ENCODE results near the gene TMEM134. TPM values are rescaled to one million over a fixed set of nuclear protein-coding genes. Genes with fewer than 3 reads are reported as not detected.
A peak's percentile ranks its signal among the peaks of the same experiment; 100 is the strongest.

The TMEM134 gene
- total and polyA plus RNA-seq, 9 of the 15 experiments (the other 6 are each of a cell fraction or from before 2014, with no cell fraction given) = 0.63 to 48.4 (median 10.7) TPM

DNA sequence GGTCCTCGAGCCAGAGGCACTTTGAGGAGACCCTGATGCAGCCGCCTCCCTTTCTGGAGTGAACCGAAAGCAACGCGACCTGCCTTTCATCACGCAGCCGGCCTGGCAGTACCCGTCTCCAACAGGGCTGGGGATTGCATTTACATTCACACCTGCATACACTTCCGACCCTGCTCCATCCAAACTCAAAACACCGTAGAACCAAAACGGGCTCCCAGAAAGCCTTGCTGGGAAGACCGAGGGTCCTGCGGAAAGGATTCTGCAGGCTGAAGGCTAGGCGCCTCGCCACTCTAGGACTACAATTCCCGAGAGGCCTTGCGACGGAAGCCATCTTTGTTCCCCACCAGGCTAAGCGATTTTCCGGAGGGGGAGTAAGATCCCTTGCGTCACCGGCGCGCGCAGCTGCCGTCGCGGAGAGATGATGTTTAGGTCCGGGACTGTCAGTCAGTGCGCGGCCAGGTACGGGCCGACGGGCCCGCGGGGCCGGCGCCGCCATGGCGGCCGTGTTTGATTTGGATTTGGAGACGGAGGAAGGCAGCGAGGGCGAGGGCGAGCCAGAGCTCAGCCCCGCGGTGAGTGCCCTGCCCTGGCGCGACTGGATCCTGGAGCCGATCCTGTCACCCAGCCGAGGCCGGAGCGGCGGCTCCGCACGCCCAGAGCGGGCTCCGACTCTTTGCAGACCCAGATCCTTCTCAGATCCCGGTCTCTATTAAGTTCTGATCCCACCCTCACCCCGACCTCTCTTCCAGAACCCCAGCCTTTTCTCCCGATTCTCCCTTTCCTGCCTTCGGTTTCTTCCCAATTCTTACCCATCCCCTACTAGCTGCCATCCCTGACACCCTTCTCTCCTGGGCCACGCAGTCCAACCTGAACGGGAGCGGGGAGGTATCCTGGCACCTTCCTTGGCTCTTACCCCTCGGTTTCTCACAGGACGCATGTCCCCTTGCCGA, 40.7 kb downstream of the TMEM134 start, which contains the start of gene RPS6KB2:
Gene RPS6KB2, plus strand, starts transcription at position 443 of the 950 bp plus-strand sequence. Its CDS starts 52 bp downstream, at position 495.
- in situ Hi-C loops (cut with MboI) (no loop called here), intact Hi-C loops (cut with micrococcal nuclease) (loop anchor here (5.0 kb wide), 1 partner anchor 79 kb away; the partner anchor contains the start of genes CDK2AP2 and PITPNM1)
- no peaks in the 10 kb centered on the region for H3K9me3 ChIP-seq (replicated peaks; ENCODE audit: control insufficient read depth, insufficient read depth, low read depth, low read length)
- H4K20me1 ChIP-seq (replicated peaks; ENCODE audit: control insufficient read depth, insufficient read depth, low read length) = no peaks in the 10 kb centered on the region
- DNase-seq (ENCODE audit: extremely low read depth in 1 of 4, low spot score in 3 of 4) = peak; percentile 96 to 99 (median 98)
- H3K4me1 ChIP-seq (replicated peaks in 1 of 2; ENCODE audit: control insufficient read depth in 2 of 2, insufficient read depth in 2 of 2, low read length in 2 of 2) = peaks cover 9 to 43% of the 10 kb centered on the region in 2 experiments; a peak in 4 of 5 replicates
- BruUV-seq (replicated peaks) = no TSS peak
- ChIA-PET CTCF (ENCODE audit: low intra/inter-chr PET ratio) (interaction anchor here (1.6 kb wide), 1 partner anchor 27 kb away, joined by 3 read pairs; no protein-coding TSS in a partner anchor), POLR2A (interaction anchor here (0.6 to 3.6 kb wide), 9 partner anchors 8 to 200 kb away, joined by 3 to 21 read pairs (median 3); partner anchors contain the start of gene PTPRCAP)
- peak within 1 kb of the TSS; percentile 91 to 97 for H3K9ac ChIP-seq (ENCODE audit: insufficient read depth in 1 of 2, low read depth in 2 of 2, low read length in 2 of 2)
- peaks cover 25% of the 10 kb centered on the region for H3K79me2 ChIP-seq (ENCODE audit: control insufficient read depth, insufficient read depth, low read length)
- H3K27me3 ChIP-seq (ENCODE audit: control insufficient read depth in 2 of 2, insufficient read depth in 2 of 2, low read length in 2 of 2) = no peaks in the 10 kb centered on the region
- ATAC-seq = peak; percentile 92
- peaks cover 4% of the 10 kb centered on the region for H3K9me1 ChIP-seq (ENCODE audit: control insufficient read depth, insufficient read depth, low read length)
- WGBS (ENCODE audit: insufficient coverage, low coverage, missing lambda C conversion rate) = 7% methylated on average over 63 of the region's 68 CpGs
- peak within 1 kb of the TSS; percentile 93 for H3K4me2 ChIP-seq (ENCODE audit: insufficient read depth, low read length)
- peak within 1 kb of the TSS; percentile 93 for H2AFZ ChIP-seq (ENCODE audit: low read depth, low read length)
- peak; percentile 96 for FAIRE-seq
- peak within 1 kb of the TSS; percentile 78 for H3K27ac ChIP-seq (ENCODE audit: extremely low read depth, low read depth, low read length)
- peak within 1 kb of the TSS; percentile 83 for H3K4me3 ChIP-seq
- peaks cover 41% of the 10 kb centered on the region; the same call in 2 of the 3 replicates for H3K36me3 ChIP-seq (ENCODE audit: control insufficient read depth, insufficient read depth, low read length)
- TF ChIP-seq, protein P1, sequence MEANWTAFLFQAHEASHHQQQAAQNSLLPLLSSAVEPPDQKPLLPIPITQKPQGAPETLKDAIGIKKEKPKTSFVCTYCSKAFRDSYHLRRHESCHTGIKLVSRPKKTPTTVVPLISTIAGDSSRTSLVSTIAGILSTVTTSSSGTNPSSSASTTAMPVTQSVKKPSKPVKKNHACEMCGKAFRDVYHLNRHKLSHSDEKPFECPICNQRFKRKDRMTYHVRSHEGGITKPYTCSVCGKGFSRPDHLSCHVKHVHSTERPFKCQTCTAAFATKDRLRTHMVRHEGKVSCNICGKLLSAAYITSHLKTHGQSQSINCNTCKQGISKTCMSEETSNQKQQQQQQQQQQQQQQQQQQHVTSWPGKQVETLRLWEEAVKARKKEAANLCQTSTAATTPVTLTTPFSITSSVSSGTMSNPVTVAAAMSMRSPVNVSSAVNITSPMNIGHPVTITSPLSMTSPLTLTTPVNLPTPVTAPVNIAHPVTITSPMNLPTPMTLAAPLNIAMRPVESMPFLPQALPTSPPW (CRISPR knock-in tag; IDR thresholded peaks at IDR 0.05) = peak; percentile 98
- TF ChIP-seq, protein P2, sequence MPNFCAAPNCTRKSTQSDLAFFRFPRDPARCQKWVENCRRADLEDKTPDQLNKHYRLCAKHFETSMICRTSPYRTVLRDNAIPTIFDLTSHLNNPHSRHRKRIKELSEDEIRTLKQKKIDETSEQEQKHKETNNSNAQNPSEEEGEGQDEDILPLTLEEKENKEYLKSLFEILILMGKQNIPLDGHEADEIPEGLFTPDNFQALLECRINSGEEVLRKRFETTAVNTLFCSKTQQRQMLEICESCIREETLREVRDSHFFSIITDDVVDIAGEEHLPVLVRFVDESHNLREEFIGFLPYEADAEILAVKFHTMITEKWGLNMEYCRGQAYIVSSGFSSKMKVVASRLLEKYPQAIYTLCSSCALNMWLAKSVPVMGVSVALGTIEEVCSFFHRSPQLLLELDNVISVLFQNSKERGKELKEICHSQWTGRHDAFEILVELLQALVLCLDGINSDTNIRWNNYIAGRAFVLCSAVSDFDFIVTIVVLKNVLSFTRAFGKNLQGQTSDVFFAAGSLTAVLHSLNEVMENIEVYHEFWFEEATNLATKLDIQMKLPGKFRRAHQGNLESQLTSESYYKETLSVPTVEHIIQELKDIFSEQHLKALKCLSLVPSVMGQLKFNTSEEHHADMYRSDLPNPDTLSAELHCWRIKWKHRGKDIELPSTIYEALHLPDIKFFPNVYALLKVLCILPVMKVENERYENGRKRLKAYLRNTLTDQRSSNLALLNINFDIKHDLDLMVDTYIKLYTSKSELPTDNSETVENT (CRISPR knock-in tag; IDR thresholded peaks at IDR 0.05) = peak; percentile 76; the same call in 1 of the 2 replicates
- TF ChIP-seq, protein P3, sequence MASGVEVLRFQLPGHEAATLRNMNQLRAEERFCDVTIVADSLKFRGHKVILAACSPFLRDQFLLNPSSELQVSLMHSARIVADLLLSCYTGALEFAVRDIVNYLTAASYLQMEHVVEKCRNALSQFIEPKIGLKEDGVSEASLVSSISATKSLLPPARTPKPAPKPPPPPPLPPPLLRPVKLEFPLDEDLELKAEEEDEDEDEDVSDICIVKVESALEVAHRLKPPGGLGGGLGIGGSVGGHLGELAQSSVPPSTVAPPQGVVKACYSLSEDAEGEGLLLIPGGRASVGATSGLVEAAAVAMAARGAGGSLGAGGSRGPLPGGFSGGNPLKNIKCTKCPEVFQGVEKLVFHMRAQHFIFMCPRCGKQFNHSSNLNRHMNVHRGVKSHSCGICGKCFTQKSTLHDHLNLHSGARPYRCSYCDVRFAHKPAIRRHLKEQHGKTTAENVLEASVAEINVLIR (CRISPR knock-in tag; IDR thresholded peaks at IDR 0.05) = peak; percentile 99
- TF ChIP-seq HEY1 (CRISPR knock-in tag; IDR thresholded peaks at IDR 0.05; ENCODE audit: borderline replicate concordance) (no peak), ZNF76 (CRISPR knock-in tag; IDR thresholded peaks at IDR 0.05; ENCODE audit: borderline replicate concordance) (peak; percentile 59; the same call in 1 of the 2 replicates), FOXA1 (IDR thresholded peaks at IDR 0.05; ENCODE audit: borderline replicate concordance) (no peak), GATAD2B (IDR thresholded peaks at IDR 0.05; ENCODE audit: borderline replicate concordance) (no peak), SAFB2 (IDR thresholded peaks at IDR 0.05; ENCODE audit: borderline replicate concordance, low read depth, low read length, severe bottlenecking) (no peak), TARDBP (IDR thresholded peaks at IDR 0.05) (no peak), PURB (CRISPR knock-in tag; IDR thresholded peaks at IDR 0.05; ENCODE audit: low read depth) (no peak), OTX1 (CRISPR knock-in tag; IDR thresholded peaks at IDR 0.05) (no peak)
- TF ChIP-seq, protein P4, sequence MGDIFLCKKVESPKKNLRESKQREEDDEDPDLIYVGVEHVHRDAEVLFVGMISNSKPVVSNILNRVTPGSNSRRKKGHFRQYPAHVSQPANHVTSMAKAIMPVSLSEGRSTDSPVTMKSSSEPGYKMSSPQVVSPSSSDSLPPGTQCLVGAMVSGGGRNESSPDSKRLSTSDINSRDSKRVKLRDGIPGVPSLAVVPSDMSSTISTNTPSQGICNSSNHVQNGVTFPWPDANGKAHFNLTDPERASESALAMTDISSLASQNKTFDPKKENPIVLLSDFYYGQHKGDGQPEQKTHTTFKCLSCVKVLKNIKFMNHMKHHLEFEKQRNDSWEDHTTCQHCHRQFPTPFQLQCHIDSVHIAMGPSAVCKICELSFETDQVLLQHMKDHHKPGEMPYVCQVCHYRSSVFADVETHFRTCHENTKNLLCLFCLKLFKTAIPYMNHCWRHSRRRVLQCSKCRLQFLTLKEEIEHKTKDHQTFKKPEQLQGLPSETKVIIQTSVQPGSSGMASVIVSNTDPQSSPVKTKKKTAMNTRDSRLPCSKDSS (IDR thresholded peaks at IDR 0.05; ENCODE audit: low read depth, partially characterized antibody) = no peak

Measured in K562 (cell line).